HG02642 (cell line): ENCODE results near the gene ELFN1.

Experiments
- ATAC-seq: cut with Tn5 transposase; IDR thresholded peaks from one replicate; pipeline ENCODE4 v1.9.1; 2021; ENCODE audit warnings: mild to moderate bottlenecking; ENCODE audit not compliant: unreplicated experiment, poor library complexity

The ELFN1 gene

DNA sequence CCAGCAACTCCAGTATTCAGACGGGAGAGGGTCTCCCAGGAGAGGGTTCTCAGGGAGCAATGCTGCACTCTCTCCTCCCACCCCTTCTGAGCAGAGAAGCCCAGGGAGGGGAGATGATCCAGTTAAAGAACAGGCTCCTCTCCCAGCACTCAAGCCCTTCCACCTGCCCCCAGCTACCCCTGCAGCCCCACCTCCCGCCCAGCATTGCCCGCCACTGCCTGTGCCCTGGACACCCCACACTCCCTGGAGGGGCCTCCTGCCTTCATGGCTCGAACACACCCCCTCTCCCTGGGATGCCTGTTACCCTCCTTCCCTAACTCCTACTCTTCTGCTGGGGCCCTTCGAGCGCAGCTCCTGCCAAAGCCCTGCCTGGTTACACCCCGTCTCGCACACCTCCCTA is 66.8 kb downstream of the ELFN1 start:
- no peak for ATAC-seq

DNA sequence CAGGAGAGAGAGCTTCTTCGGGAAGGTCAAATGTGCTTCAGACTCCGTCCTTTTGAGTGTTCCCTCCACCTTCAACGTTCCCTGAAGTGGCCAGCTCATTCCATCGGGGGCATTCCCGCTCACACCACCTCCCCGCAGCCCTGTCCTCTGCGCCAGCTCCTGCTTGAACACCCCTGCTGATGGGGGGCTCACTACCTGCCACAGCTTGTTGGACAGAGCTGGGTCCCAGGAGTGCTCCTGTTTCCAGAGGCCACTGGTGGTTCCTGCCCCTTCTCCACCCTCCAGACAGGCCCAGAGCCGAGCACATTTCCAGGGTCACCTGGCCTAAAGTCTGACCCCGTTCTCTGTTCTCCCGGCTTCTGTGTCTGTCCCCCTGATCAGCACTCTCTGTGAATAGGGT is 67.4 kb downstream of the ELFN1 start:
- no peak for ATAC-seq

DNA sequence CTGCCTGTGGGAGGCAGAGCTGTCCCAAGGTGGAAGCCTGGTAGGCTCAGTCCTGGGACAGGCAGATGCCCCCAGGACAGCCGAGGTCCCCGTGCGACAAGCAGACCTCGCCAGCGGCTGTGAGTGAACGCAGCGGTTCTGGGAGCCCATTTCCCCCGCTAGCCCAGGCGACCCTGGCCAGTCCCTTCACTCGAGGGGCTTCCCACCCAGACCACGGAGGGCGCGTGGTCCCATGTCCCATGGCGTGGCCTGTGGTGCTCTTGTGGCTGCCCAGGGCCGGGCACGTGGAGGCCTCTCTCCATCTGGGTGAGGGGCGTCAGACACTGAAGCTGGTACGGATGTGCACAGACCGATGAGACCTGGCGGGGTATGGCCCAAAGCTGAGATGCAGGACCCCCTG is 67.9 kb downstream of the ELFN1 start:
- no peak for ATAC-seq

DNA sequence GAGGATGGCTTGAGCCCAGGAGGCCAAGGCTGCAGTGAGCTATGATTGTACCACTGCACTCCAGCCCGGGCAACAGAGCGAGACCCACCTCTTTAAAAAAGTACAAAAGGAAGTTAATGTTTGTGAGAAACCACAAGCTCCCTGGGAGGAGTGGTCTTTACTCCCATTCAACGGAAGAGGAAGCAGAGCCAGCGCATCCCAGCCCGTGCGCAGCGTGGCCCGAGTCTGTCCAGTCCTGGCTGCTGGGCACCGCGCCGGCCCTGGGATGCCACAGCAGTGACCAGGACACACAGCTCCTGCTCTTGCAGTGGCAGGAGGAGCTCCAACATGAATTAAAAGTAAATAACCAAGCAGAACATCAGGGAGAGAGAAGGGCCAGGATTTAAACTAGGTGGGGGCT is 68.4 kb downstream of the ELFN1 start:
- no peak for ATAC-seq

DNA sequence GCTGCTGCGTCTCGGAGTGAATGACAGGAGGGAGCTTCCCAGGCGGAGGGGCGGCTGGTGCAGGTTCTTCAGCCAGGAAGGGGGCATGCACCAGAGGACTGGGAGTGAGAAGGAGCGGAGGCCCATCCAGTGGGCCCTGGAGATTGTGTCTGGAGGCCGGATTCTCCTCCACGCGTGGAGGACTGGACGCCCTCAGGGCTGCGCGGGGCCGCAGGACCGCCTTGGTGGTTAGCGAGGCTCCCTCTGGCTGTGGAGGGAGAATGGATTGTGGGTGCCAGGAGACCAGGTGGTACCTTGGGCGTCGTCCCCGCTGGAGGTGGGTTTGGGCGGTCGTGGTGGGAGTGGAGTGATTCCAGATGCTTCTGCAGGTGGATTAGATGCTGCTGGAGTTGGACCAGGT is 68.9 kb downstream of the ELFN1 start:
- no peak for ATAC-seq

DNA sequence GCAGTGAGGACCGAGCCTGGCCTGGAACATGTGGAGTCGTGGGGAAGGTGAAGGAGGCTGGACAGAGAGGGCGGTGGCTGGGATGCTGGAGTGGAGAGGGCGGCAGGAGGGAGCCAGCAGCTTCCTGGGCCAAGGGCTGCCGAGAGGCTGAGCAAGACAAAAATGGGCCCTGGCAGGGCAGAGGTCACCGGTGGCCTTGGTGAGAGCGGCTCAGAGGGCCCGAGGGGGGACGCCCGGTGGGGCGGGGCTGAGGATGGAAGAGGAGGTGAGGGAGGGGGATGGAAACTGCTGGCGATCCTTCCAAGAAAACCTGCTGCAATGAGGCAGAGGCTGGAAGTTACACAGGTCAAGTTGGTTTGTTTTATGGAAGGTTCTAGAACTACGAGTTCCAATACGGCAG is 69.5 kb downstream of the ELFN1 start:
- no peak for ATAC-seq

DNA sequence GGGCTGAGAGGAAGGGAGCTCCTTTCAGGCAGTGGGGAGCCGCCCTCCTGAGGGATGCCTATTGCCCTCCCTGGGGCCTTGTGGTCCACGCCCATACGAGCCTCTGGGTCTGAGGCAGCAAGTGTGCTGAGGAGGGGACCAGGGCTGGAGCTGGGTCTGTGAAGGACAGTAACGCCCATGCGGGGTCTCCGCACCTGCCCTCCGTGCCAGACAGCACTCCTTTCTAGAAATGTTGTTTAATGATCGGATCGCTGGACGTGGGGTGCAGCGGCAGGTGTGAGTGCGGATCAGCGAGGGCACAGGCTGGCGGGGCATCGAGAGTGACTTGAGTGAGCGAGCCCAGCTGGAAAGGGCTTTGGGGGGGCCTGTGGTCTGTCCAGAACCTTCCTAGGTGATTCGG is 70.1 kb downstream of the ELFN1 start:
- ATAC-seq = no peak

DNA sequence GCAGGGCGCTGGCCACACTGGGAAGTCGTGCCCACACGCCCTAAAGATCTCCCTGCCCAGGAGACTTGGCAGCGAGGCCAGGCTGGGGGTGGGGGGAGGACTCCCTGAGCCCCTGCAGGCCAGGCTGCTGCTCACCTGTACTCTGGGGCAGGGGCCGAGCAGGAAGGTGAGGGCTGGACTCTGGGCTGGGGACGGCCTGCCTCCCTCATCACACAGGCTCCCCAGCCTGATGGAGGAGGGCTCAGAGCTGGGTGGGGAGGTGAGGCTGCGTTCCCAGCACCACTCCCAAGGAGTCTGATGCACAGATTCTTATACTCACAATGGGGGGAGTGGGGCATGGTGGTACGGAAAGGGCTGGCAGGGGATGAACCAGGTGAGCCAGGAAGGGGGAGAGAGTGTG is 71.2 kb downstream of the ELFN1 start:
- ATAC-seq = no peak

DNA sequence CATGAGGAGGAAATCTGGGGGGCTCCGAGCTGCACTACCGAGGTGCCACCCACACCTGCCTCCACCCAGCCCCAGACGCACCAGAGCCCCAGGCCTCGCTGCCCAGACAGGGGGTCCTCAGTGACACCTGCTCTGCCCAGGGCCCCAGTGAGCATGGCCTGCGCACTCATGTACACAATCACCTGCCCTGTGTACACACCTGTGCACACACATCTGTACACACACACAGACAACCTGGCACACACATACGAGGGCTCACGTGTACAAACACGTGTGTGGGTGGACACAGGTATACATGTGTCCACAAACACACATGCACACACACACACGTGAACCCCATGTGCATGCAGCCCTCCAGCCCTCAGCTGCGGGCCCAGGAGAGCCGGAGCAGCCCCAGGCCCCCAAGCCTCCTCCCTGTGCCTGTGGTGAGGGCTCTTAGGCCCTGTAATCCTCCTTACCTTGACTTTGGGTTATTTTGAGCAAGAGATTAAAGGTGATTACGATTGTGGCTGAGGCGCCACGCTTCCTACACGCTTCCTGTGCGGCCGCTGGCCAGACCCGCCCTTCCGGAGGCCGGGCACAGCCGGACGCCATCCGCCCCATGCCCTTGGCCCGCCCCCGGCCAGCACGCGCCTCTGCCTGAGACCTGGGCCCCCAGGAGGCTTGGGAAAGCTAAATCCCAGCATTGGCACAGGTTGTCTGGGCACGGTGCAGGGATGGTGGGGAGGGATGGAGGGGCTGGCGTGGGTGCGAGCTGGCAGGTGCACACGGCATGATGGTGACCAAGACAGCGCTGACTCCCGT is 71.9 kb downstream of the ELFN1 start:
- no peak for ATAC-seq

DNA sequence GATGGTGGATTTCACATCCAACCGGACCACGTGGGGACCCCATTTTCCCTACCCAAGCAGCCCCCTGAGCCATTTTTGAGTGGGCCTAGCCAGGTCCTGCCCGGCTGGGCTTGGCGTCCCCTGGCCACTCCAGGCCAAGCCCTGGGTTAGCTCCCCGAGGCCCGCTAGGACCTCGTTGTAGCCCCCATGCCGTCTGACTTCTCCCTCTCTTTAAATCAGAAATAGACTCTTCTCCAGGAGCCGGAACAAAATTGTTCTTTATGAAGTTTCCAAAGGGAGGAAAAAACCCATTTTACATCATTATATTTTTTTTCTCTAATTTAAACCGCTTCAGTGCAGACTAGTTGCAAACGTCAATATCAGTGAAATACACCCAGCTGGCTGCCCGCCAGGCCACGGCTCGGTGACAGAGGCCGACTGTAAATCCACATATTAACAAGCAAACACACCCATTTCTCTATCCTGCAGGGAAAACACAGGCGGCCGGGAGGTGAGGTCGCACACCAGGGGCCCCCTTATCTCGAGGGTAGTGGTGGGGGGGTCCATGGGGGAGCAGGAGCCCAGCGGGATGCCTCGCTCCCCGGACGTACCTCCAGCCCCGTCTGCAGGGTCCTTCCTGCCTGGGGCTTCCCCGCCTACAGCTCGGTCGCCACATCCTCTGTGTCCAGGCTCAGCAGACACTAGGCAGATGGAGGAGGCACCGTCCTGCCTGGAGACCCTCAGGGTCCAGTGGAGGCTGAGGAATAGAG is 72.7 kb downstream of the ELFN1 start:
- ATAC-seq = no peak

DNA sequence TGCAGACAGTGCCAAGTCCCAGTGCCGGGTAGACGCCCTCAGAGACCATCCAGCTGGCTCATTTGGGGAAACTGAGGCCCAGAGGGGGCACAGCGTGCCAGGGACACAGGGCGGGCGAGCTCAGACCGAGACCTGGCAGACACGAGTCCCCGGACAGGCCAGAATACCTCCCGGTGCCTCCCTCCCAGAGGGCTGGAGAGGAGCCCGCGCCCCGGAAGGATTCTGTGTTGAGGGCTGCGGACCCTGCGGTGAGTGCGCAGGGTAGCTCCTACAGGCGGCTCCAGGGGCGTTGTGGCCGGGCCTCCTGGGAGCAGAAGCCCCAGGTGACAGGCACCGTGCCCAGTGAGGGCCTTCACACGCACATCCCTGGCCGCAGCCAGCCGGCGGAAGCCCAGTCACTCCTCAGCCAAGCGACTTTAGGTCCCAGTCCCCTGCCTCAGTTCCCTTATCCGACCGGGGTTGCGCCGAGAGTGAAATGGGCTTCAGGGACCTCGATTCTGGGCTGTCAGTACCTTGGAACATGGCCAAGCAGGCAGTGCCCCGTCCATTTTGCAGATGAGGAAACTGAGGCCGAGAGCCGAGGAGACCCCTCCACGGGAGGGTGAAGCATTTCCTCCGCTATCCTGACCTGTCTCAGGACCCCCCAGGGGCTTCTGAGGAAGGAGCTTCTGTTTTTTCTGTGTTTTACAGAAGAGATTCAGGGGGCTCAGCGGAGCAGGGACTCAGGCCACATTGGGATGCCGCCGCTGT is 73.6 kb downstream of the ELFN1 start:
- ATAC-seq = no peak

DNA sequence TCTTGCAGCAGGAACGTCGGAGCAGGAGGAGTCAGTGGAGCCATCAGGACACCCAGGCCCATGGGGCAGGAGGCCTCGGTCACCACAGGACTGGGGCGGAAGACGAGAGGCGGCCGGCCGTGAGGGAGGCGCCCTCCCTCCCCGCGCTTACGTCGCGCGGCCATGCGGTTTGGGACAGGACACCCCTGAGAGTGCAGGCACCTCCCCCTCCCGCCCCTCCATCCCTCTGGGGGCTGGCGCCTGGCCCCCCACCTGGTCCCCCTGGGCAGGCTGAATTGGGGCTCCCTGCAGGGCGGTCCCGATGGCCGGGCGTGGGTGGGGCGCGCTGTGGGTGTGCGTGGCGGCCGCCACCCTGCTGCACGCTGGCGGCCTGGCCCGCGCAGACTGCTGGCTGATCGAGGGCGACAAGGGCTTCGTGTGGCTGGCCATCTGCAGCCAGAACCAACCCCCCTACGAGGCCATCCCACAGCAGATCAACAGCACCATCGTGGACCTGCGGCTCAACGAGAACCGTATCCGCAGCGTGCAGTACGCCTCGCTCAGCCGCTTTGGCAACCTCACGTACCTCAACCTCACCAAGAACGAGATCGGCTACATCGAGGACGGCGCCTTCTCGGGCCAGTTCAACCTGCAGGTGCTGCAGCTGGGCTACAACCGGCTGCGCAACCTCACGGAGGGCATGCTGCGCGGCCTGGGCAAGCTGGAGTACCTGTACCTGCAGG is 74.4 kb downstream of the ELFN1 start:
- no peak for ATAC-seq

DNA sequence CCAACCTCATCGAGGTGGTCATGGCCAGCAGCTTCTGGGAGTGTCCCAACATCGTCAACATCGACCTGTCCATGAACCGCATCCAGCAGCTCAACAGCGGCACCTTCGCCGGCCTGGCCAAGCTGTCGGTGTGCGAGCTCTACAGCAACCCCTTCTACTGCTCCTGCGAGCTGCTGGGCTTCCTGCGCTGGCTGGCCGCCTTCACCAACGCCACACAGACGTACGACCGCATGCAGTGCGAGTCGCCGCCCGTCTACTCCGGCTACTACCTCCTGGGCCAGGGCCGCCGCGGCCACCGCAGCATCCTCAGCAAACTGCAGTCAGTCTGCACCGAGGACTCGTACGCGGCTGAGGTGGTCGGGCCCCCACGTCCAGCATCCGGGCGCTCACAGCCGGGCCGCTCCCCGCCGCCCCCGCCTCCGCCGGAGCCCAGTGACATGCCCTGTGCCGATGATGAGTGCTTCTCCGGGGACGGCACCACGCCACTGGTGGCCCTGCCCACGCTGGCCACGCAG is 75.0 kb downstream of the ELFN1 start:
- ATAC-seq = no peak

DNA sequence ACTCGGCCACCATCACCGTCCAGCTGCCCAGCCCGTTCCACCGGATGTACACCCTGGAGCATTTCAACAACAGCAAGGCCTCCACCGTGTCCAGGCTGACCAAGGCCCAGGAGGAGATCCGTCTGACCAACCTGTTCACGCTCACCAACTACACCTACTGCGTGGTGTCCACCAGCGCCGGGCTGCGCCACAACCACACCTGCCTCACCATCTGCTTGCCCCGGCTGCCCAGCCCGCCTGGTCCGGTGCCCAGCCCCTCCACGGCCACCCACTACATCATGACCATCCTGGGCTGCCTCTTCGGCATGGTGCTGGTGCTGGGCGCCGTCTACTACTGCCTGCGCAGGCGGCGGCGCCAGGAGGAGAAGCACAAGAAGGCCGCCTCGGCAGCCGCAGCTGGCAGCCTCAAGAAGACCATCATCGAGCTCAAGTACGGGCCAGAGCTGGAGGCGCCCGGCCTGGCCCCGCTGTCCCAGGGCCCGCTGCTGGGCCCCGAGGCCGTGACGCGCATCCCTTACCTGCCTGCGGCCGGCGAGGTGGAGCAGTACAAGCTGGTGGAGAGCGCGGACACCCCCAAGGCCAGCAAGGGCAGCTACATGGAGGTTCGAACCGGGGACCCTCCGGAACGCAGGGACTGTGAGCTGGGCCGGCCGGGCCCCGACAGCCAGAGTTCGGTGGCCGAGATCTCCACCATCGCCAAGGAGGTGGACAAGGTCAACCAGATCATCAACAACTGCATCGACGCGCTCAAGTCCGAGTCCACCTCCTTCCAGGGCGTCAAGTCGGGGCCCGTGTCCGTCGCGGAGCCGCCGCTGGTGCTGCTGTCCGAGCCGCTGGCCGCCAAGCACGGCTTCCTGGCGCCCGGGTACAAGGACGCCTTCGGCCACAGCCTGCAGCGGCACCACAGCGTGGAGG is 75.8 kb downstream of the ELFN1 start:
- ATAC-seq = no peak

DNA sequence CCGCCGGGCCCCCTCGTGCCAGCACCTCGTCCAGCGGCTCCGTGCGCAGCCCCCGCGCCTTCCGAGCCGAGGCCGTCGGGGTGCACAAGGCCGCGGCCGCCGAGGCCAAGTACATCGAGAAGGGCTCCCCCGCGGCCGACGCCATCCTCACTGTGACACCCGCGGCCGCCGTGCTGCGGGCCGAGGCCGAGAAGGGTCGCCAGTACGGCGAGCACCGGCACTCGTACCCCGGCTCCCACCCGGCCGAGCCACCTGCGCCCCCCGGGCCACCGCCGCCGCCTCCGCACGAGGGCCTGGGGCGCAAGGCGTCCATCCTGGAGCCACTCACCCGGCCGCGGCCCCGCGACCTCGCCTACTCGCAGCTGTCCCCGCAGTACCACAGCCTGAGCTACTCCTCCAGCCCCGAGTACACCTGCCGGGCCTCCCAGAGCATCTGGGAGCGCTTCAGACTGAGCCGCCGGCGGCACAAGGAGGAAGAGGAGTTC is 76.5 kb downstream of the ELFN1 start:
- no peak for ATAC-seq

DNA sequence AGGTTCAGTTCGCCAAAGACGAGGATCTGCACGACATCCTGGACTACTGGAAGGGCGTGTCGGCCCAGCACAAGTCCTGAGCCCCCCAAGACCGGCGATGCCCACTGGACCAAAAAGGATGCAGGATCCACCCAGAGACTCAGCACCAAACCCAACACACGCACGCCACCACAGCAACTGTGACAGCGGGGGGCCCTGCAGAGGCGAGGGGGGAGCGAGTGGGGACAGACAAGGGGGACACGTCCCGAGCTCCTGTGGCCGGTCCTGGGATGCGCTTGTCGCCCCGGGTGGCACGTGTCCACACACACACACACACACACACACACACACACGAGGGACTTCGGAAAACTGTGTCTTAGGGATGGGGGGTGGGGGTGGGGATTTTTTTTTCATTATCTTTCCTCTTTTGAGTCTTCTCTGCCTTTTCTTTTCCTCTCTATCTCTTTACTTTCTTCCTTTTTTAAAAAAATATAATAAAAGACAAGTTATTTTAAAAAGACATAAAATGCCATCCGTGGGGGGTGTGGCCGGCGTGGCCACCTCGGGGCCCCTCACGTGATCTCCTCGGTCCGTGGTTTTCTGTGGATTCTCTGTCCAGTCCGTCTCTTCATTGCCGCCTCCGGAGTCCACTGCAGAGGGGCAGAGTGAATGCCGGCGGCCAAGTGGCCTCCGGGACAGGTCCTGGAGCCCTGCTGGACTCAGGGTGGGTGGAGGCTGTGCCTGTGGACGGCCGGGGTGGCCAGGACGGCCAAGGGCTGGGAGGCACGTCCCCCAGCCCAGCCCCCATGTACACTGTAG is 77.1 kb downstream of the ELFN1 start:
- ATAC-seq = no peak

DNA sequence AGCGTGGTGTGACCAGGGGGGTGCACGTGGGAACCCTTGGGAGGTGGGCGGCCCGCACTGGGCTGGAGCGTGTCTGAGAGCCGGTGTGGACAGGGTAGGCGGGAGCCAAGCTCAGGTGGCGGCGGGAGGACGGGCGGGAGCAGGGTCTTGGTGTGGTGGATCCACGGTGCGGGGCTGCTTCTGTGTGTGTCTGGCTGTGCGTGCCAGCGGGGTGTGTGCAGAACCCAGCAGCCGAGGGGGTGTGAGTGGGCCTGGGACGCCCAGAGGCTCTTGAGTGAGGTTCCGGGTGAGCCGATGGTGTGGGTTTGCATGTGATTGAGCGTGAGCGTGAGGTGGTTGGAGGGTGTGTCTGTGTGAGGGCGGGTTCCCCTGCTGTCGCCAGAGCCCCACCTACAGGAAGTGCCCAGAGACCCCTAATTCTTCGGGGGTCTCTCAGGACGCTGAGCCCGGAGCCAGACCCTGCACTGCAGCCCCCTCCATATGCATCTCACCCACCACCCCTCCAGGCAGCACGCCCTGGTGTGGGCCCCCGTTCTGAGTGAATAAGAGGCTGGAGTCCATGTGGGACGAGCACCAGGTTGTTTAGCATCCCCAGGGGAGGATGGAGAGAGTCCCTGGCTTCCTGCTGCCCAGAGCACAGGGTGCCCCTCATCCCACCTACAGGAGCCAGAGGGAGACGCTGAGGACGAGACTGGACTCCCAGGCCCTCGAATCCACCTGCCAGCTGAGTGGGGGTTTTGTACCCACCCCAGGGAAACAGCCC is 78.2 kb downstream of the ELFN1 start:
- no peak for ATAC-seq

DNA sequence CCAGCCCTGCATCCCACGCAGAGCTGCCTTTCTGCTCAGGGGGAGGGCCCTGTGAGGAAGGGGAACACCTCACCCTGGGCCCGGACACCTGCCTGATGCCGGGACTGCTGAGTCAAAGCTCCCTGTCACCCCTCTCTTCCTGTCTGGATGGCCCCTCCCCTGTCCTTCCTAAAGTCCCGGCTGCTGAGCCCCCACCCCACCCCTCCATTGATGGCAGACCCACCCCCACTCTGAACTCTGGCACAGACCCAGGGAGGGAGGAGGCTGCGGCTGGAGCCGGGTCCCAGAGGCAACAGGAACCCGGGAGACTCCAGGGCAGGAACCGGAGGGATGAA is 78.7 kb downstream of the ELFN1 start:
- ATAC-seq = no peak
